ENCODE results near the gene SHKBP1. TPM values are rescaled to one million over a fixed set of nuclear protein-coding genes. Genes with fewer than 3 reads are reported as not detected.
"Not testable (repeated sequence)": the region's sequence is repeated elsewhere in the genome, so short reads cannot be mapped to it uniquely, and the experiment has no call there.

The SHKBP1 gene
- total RNA-seq, 2 donors from 2014 or later, result 53.6 to 87.8 TPM

DNA sequence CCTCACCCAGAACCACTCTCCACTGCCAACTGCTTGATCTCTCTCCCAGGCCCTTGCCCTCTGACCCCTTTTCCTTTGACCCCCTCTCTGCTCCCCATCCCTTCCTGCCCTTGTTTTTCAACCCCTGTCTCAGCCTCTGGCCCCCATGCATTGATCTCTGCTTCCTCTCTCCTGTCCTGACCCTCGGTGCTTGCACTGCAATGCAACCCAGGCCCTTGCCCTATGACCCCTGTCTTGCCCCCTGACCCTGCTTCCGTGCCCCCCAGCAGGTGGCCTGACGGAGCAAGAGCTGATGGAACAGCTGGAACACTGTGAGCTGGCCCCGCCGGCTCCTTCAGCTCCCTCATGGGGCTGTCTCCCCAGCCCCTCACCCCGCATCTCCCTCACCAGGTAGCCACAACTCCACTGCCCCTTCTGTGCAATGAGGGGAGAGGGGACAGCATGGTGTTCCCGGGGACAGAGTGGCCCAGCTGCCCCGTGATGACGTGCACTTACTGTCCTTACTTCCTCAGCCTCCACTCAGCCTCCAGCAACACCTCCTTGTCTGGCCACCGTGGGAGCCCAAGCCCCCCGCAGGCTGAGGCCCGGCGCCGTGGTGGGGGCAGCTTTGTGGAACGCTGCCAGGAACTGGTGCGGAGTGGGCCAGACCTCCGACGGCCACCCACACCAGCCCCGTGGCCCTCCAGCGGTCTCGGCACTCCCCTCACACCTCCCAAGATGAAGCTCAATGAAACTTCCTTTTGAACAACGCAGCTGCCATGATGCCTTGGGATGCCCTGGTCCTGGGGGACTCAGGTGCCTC lies 14.0 kb downstream of the SHKBP1 start:
- TF ChIP-seq, protein P1, sequence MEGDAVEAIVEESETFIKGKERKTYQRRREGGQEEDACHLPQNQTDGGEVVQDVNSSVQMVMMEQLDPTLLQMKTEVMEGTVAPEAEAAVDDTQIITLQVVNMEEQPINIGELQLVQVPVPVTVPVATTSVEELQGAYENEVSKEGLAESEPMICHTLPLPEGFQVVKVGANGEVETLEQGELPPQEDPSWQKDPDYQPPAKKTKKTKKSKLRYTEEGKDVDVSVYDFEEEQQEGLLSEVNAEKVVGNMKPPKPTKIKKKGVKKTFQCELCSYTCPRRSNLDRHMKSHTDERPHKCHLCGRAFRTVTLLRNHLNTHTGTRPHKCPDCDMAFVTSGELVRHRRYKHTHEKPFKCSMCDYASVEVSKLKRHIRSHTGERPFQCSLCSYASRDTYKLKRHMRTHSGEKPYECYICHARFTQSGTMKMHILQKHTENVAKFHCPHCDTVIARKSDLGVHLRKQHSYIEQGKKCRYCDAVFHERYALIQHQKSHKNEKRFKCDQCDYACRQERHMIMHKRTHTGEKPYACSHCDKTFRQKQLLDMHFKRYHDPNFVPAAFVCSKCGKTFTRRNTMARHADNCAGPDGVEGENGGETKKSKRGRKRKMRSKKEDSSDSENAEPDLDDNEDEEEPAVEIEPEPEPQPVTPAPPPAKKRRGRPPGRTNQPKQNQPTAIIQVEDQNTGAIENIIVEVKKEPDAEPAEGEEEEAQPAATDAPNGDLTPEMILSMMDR (IDR thresholded peaks at IDR 0.05), result no peak
- Histone ChIP-seq H3K9ac (ENCODE audit: low read depth in 2 of 2, low read length in 2 of 2) (no peak overlapping the region), H3K27ac (no peak overlapping the region), H3K36me3 (no peaks in the 10 kb centered on the region), H3K27me3 (no peaks in the 10 kb centered on the region), H3K9me3 (no peaks in the 10 kb centered on the region), H3K4me1 (no peaks in the 10 kb centered on the region), H3K4me3 (no peak overlapping the region)
- intact Hi-C loops (cut with DNase I), result no loop called here
- peak; percentile 11 for DNase-seq

DNA sequence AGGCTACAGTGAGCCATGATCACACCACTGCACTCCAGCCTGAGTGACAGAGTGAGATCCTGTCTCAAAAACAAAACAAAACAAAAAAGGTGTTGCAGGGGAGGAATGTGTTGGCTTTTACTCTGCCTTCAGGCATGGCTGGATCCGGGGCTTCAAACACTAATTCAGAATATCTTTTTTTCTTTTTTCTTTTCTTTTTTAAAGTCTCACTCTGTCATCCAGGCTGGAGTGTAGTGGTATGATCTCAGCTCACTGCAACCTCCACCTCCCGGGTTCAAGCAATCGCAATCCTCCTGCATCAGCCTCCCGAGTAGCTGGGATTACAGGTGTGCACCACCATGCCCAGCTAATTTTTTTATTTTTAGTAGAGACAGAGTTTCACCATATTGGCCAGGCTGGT lies 15.1 kb downstream of the SHKBP1 start:
- H3K4me3 ChIP-seq; intact Hi-C loops (cut with DNase I); H3K27ac ChIP-seq; H3K27me3 ChIP-seq; DNase-seq; H3K36me3 ChIP-seq; H3K9ac ChIP-seq (ENCODE audit: low read depth in 2 of 2, low read length in 2 of 2); H3K9me3 ChIP-seq; H3K4me1 ChIP-seq: not testable (repeated sequence)

GRCh38 chr19:40592170-40592569 lies 15.5 kb downstream of the SHKBP1 start:
- Histone ChIP-seq H3K4me1 (no peaks in the 10 kb centered on the region), H3K9me3 (no peaks in the 10 kb centered on the region), H3K9ac (ENCODE audit: low read depth in 2 of 2, low read length in 2 of 2) (no peak overlapping the region), H3K4me3 (no peak overlapping the region), H3K27me3 (peaks cover 8% of the 10 kb centered on the region), H3K36me3 (no peaks in the 10 kb centered on the region), H3K27ac (no peak overlapping the region)
- TF ChIP-seq, protein P1 (IDR thresholded peaks at IDR 0.05), result no peak
- no peak for DNase-seq
- intact Hi-C loops (cut with DNase I), result no loop called here

GRCh38 chr19:40594255-40594654 lies 17.6 kb downstream of the SHKBP1 start:
- intact Hi-C loops (cut with DNase I), result no loop called here
- no peaks in the 10 kb centered on the region for H3K36me3 ChIP-seq
- no peak for DNase-seq
- no peak overlapping the region for H3K4me3 ChIP-seq
- no peaks in the 10 kb centered on the region for H3K9me3 ChIP-seq
- no peak overlapping the region for H3K27ac ChIP-seq
- TF ChIP-seq, protein P1 (IDR thresholded peaks at IDR 0.05), result no peak
- peaks cover 26% of the 10 kb centered on the region for H3K27me3 ChIP-seq
- H3K4me1 ChIP-seq, result peaks cover 6% of the 10 kb centered on the region
- no peak overlapping the region for H3K9ac ChIP-seq (ENCODE audit: low read depth in 2 of 2, low read length in 2 of 2)

DNA sequence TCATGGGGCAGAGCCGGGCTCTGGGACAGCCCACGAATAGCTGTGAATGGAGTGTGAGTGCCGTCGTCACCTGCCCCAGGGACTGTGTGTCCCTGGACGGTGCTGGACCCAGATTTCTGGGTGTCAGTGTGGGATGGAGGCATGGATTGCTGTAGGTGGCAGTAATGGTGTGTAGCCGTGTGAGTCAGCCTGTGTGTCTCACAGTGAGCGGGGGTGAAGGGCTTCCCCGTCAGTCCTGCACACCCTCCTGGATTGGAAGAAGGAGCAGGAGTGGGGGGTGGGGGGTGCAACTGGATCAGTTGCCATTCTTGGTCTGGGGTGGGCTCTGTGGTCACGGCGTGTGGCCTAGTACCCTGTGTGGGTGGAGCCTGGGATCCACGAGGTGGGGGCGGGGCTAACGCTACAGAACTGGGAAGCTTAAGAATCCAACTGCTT lies 18.0 kb downstream of the SHKBP1 start:
- Histone ChIP-seq H3K27ac (no peak overlapping the region), H3K4me3 (no peak overlapping the region), H3K36me3 (no peaks in the 10 kb centered on the region), H3K4me1 (peaks cover 6% of the 10 kb centered on the region), H3K9ac (ENCODE audit: low read depth in 2 of 2, low read length in 2 of 2) (no peak overlapping the region), H3K27me3 (peaks cover 29% of the 10 kb centered on the region), H3K9me3 (no peaks in the 10 kb centered on the region)
- no peak for DNase-seq
- TF ChIP-seq, protein P1 (IDR thresholded peaks at IDR 0.05), result no peak
- intact Hi-C loops (cut with DNase I), result loop anchor here (5.0 kb wide), 2 partner anchors 47 to 67 kb away; no protein-coding TSS in a partner anchor

Data from colonic mucosa (tissue), 4 donors.